Left lung (tissue), 10 donors: ENCODE data around the gene MPP3. TPM values are rescaled to one million over a fixed set of nuclear protein-coding genes. Genes with fewer than 3 reads are reported as not detected.

Experiments
- ATAC-seq: fragments of 200-7000 bp; cut with Tn5 transposase; one replicate; pipeline ENCODE4 v1.9.1; 2020; ENCODE audit warnings: moderate library complexity
- DNase-seq, 4 donors: peaks; one replicate each; pipeline ENCODE4 v3.0.0-alpha.2; 2013 to 2020
- H3K27ac ChIP-seq, 2 donors: fragments of 200-600 bp; sonication (generic) in 1 of 2; one replicate each; pipeline versions ENCODE4 v1.5.0 to v1.8.0; 2020 to 2021
- H3K27me3 ChIP-seq, 2 donors: fragments of 200-600 bp; sonication (generic) in 1 of 2; one replicate each; pipeline versions ENCODE4 v1.5.0 to v1.8.0; 2020 to 2021
- H3K36me3 ChIP-seq, 2 donors: fragments of 200-600 bp; sonication (generic) in 1 of 2; one replicate each; pipeline versions ENCODE4 v1.5.0 to v1.8.0; 2020 to 2021
- H3K4me1 ChIP-seq, 2 donors: fragments of 200-600 bp; one replicate each; pipeline ENCODE4 v1.8.0; 2021
- H3K4me3 ChIP-seq, 2 donors: fragments of 200-600 bp; sonication (generic) in 1 of 2; one replicate each; pipeline versions ENCODE4 v1.5.0 to v1.8.0; 2020 to 2021; ENCODE audit warnings: mild to moderate bottlenecking in 1 of 2
- H3K9me3 ChIP-seq, 2 donors: fragments of 200-600 bp; sonication (generic) in 1 of 2; one replicate each; pipeline versions ENCODE4 v1.5.0 to v1.8.0; 2020 to 2021
- intact Hi-C, 2 donors: fragments of 100-400 bp; cut with DNase I; formaldehyde crosslinking; loops; one replicate each; pipeline versions ENCODE4 v1.11.2 to v1.14.2; 2022
- polyA plus RNA-seq, 6 donors: library from polyadenylated mRNA; unstranded; fragments of 120-200 nt; gene quantifications; one replicate each; pipeline ENCODE4 v1.2.1, GENCODE V29; 2013; ENCODE audit not compliant: insufficient read length in 6 of 6
- total RNA-seq, 2 donors: library from RNA; stranded (reverse); fragmentation: NEBNext Ultra II Directional; extraction: Animal tissue kit (Norgen Biotek cat#: 25700); gene quantifications; one replicate each; pipeline ENCODE4 v1.2.1, GENCODE V29; 2021
- TF ChIP-seq, protein P1 (sequence below), 2 donors: fragments of 200-600 bp; sonication (generic) in 1 of 2; IDR thresholded peaks; one replicate each; pipeline versions ENCODE4 v1.5.0 to v1.8.0; 2021; ENCODE audit warnings: antibody characterized with exemption in 2 of 2
- donor health status: DM: no; HTN: yes; CAD: no.
- donor health status: DM: no; HTN: no; CAD: no.

Gene MPP3
- total and polyA plus RNA-seq, 8 donors: 8.0 to 17.9 (median 13.0) TPM

GRCh38 chr17:43774304-43775250, 58.4 kb downstream of the MPP3 start:
- intact Hi-C loops: no loop called here

DNA sequence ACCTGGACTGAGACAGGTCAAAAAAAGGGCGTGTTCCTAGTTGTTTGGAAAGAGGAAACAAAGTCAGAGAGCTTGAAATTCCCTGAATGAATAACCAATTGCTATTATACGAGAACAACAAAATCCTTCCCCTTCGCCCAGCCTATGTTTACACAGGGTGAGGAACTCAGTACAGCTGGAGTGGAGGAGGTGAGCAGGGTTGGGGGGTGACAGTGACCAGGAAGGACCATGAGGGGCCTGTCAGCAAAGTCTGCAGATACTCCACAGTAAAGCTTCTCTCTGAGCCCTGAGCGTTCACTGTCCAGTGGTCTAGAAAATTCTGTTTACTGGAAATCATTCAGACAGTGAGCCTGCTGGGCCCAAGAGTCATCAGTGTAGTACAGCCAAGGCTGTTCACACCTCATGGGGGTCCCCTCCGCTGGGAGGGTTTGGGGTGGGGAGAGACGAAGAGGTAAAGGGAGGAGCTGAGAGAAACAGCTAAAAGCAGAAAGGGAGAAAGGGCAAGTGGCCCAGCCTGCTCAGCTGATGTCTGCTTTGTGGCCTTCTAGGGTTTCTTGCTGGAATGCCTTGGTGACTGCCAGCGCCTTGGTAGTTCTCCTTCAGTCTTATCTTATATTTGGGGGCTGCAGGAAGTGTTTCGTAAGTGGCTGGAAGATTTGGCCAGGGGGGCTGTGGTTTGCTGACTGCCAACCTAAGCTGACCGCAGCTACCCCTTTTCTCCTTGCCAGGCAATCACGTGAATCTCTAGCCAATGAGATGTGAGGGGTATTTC, 59.9 kb downstream of the MPP3 start:
- intact Hi-C loops: no loop called here
- Histone ChIP-seq H3K36me3 (peaks cover 0 to 79% of the 10 kb centered on the region in 2 donors), H3K27ac (peak overlapping the region; percentile 37 to 81), H3K4me1 (peaks cover 23 to 91% of the 10 kb centered on the region in 2 donors), H3K27me3 (no peaks in the 10 kb centered on the region), H3K4me3 (no peak overlapping the region), H3K9me3 (no peaks in the 10 kb centered on the region)
- DNase-seq: peak in 2 of 4 donors; percentile 25 to 56
- TF ChIP-seq, protein P1, sequence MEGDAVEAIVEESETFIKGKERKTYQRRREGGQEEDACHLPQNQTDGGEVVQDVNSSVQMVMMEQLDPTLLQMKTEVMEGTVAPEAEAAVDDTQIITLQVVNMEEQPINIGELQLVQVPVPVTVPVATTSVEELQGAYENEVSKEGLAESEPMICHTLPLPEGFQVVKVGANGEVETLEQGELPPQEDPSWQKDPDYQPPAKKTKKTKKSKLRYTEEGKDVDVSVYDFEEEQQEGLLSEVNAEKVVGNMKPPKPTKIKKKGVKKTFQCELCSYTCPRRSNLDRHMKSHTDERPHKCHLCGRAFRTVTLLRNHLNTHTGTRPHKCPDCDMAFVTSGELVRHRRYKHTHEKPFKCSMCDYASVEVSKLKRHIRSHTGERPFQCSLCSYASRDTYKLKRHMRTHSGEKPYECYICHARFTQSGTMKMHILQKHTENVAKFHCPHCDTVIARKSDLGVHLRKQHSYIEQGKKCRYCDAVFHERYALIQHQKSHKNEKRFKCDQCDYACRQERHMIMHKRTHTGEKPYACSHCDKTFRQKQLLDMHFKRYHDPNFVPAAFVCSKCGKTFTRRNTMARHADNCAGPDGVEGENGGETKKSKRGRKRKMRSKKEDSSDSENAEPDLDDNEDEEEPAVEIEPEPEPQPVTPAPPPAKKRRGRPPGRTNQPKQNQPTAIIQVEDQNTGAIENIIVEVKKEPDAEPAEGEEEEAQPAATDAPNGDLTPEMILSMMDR (IDR thresholded peaks at IDR 0.05): no peak
- peak; percentile 20 for ATAC-seq

More at GRCh38 chr17:43774304-43775250, 58.4 kb downstream of the MPP3 start:
- Histone ChIP-seq H3K27ac (peak overlapping the region in 1 of 2 donors; percentile 81), H3K4me3 (no peak overlapping the region), H3K27me3 (no peaks in the 10 kb centered on the region), H3K4me1 (peaks cover 17 to 81% of the 10 kb centered on the region in 2 donors), H3K9me3 (no peaks in the 10 kb centered on the region), H3K36me3 (peaks cover 0 to 65% of the 10 kb centered on the region in 2 donors)
- TF ChIP-seq, protein P1 (IDR thresholded peaks at IDR 0.05): no peak
- ATAC-seq (no peak), DNase-seq (no peak)

GRCh38 chr17:43771463-43771862, 61.5 kb downstream of the MPP3 start:
- ATAC-seq (no peak), DNase-seq (no peak)
- TF ChIP-seq, protein P1 (IDR thresholded peaks at IDR 0.05): no peak
- Histone ChIP-seq H3K4me3 (no peak overlapping the region), H3K27me3 (no peaks in the 10 kb centered on the region), H3K36me3 (peaks cover 0 to 83% of the 10 kb centered on the region in 2 donors), H3K27ac (no peak overlapping the region), H3K4me1 (peaks cover 10 to 91% of the 10 kb centered on the region in 2 donors), H3K9me3 (no peaks in the 10 kb centered on the region)
- intact Hi-C loops: no loop called here

- DNase-seq (no peak), ATAC-seq (no peak)
- H3K27ac ChIP-seq: no peak overlapping the region
- H3K4me1 ChIP-seq: peaks cover 6 to 89% of the 10 kb centered on the region in 2 donors
- intact Hi-C loops: no loop called here
- H3K36me3 ChIP-seq: peaks cover 0 to 88% of the 10 kb centered on the region in 2 donors
- no peaks in the 10 kb centered on the region for H3K9me3 ChIP-seq
- H3K4me3 ChIP-seq: no peak overlapping the region
- no peaks in the 10 kb centered on the region for H3K27me3 ChIP-seq
- TF ChIP-seq, protein P1 (IDR thresholded peaks at IDR 0.05): no peak
Measured at GRCh38 chr17:43770957-43771356, 62.0 kb downstream of the MPP3 start.

GRCh38 chr17:43769859-43770258, 63.1 kb downstream of the MPP3 start:
- no peak overlapping the region for H3K4me3 ChIP-seq
- H3K27me3 ChIP-seq: no peaks in the 10 kb centered on the region
- peaks cover 6 to 89% of the 10 kb centered on the region in 2 donors for H3K4me1 ChIP-seq
- H3K27ac ChIP-seq: no peak overlapping the region
- no peak for DNase-seq
- intact Hi-C loops: no loop called here
- TF ChIP-seq, protein P1 (IDR thresholded peaks at IDR 0.05): no peak
- ATAC-seq: no peak
- H3K9me3 ChIP-seq: no peaks in the 10 kb centered on the region
- peaks cover 0 to 89% of the 10 kb centered on the region in 2 donors for H3K36me3 ChIP-seq
